Smooth muscle cell (in vitro differentiated cells): ENCODE data around the gene TTC39A. TPM values are rescaled to one million over a fixed set of nuclear protein-coding genes. Genes with fewer than 3 reads are reported as not detected.

Experiments
- DNase-seq: peaks from one replicate; lab custom pipeline; 2025; ENCODE audit not compliant: unreplicated experiment; lab: John Stamatoyannopoulos, UW
- H2AFZ ChIP-seq: fragments of 200-600 bp; sonication (generic); 2 replicates; pipeline ENCODE4 v1.6.0; 2016; ENCODE audit warnings: antibody characterized with exemption, low read depth, mild to moderate bottlenecking
- H3F3A ChIP-seq: fragments of 200-600 bp; sonication (generic); 2 replicates; pipeline ENCODE4 v1.6.0; 2017; ENCODE audit warnings: antibody characterized with exemption, low read depth
- H3K27ac ChIP-seq: fragments of 200-600 bp; sonication (generic); 2 replicates; pipeline ENCODE4 v1.5.1; 2016; ENCODE audit warnings: low read depth, mild to moderate bottlenecking
- H3K27me3 ChIP-seq: fragments of 200-600 bp; sonication (generic); 2 replicates; pipeline ENCODE4 v1.6.1; 2016; ENCODE audit warnings: low read depth, mild to moderate bottlenecking
- H3K36me3 ChIP-seq: fragments of 200-600 bp; sonication (generic); 2 replicates; pipeline ENCODE4 v1.5.1; 2016; ENCODE audit warnings: low read depth
- H3K4me1 ChIP-seq: fragments of 200-600 bp; sonication (generic); 2 replicates; pipeline ENCODE4 v1.5.1; 2016; ENCODE audit warnings: low read depth
- H3K4me2 ChIP-seq: fragments of 200-600 bp; sonication (generic); 2 replicates; pipeline ENCODE4 v1.6.0; 2016; ENCODE audit warnings: mild to moderate bottlenecking
- H3K4me3 ChIP-seq: fragments of 200-600 bp; sonication (generic); 2 replicates; pipeline ENCODE4 v1.5.1; 2016; ENCODE audit warnings: mild to moderate bottlenecking
- H3K79me2 ChIP-seq: fragments of 200-600 bp; sonication (generic); 2 replicates; pipeline ENCODE4 v1.6.0; 2016; ENCODE audit warnings: low read depth, mild to moderate bottlenecking
- H3K9ac ChIP-seq: fragments of 200-600 bp; sonication (generic); 2 replicates; pipeline ENCODE4 v1.6.0; 2016; ENCODE audit warnings: low read depth
- H3K9me3 ChIP-seq: fragments of 200-600 bp; sonication (generic); replicated peaks from 2 replicates; pipeline ENCODE4 v1.5.1; 2016; ENCODE audit warnings: low read depth
- H4K20me1 ChIP-seq: fragments of 200-600 bp; sonication (generic); 2 replicates; pipeline ENCODE4 v1.6.0; 2016; ENCODE audit warnings: low read depth
- CTCF ChIP-seq: fragments of 200-600 bp; sonication (generic); IDR thresholded peaks from 2 replicates; pipeline ENCODE4 v1.5.1; 2017; ENCODE audit warnings: borderline replicate concordance, mild to moderate bottlenecking, antibody characterized with exemption; ENCODE audit not compliant: insufficient read depth, poor library complexity, severe bottlenecking
- WGBS: methylation state at CpG from one replicate; pipeline ENCODE4 v1.1.7; 2016; ENCODE audit warnings: low lambda C conversion rate; 5-methylcytosine and 5-hydroxymethylcytosine counted together
- polyA plus RNA-seq: library from polyadenylated mRNA; unstranded; fragments of >200 nt; fragmentation: Nextera tagmentation; extraction: Ambion mirVana; gene quantifications from 2 replicates; pipeline ENCODE4 v1.2.1, GENCODE V29; 2016
- total RNA-seq: library from RNA; depleted of rRNA; stranded (reverse); fragments of >200 nt; gene quantifications from 2 replicates; pipeline ENCODE4 v1.2.3, GENCODE V29; 2014

Gene TTC39A
- total and polyA plus RNA-seq, 2 experiments from 2014 or later, result 0.27 to 2.2 TPM

DNA sequence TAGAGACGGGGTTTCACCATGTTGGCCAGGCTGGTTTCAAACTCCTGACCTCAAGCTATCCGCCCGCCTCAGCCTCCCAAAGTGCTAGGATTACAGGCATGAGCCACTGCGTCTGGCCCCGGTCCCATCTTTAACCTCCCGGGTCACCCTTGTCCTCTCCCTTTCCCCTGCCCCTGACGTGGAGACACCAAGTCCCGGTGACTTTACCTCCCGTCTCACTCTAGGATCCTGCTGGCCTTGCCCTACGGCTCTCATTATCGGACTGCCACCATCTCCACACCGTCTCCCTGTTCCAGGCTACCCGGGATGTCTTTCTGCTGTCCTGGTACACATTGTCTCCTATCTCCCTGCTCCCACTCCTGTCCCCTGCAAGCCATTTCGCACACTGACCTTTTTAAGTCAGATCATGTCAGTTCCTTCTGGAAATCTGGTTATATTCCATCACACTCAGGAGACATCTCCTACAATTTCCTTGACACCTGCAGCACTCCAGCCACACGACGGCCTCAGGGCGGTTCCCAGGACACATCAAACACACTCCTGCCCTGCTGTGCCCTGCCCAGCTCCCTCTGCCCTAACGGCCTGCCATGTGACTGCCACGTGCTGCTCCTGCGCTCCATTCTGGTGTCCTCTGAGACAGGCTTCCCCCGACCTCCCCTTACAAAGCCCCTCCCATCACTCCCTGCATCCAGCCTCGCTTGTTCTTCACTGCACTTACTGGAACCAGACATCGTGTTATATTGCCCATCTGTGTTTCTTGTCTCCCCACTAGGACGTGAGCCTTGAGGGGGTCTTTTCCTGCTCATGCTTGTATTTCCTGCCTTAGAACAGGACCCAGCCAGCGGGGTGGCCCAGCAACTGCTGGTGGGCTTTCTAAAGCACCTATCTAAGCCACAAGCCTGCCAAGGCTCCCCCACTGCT lies 32.7 kb downstream of the TTC39A start:
- 93% methylated on average over 25 of the region's 25 CpGs for WGBS

GRCh38 chr1:51296383-51297357 lies 33.7 kb downstream of the TTC39A start:
- Histone ChIP-seq H3K27me3 (no peaks in the 10 kb centered on the region), H3K36me3 (no peaks in the 10 kb centered on the region), H3K4me1 (no peaks in the 10 kb centered on the region), H3K79me2 (no peaks in the 10 kb centered on the region), H3K9me3 (no peaks in the 10 kb centered on the region), H3K4me3 (peak overlapping the region; percentile 26), H3K9ac (no peak overlapping the region), H3K27ac (no peak overlapping the region), H3K4me2 (peak overlapping the region; percentile 75), H2AFZ (peak overlapping the region; percentile 23), H4K20me1 (no peaks in the 10 kb centered on the region), H3F3A (no peaks in the 10 kb centered on the region)
- TF ChIP-seq CTCF, result peak; percentile 96
- DNase-seq, result peak; percentile 45
- WGBS, result 48% methylated on average over 28 of the region's 33 CpGs

More for the DNA sequence above, 32.7 kb downstream of the TTC39A start:
- DNase-seq, result no peak
- no peaks in the 10 kb centered on the region for H3K4me1 ChIP-seq
- H2AFZ ChIP-seq, result no peak overlapping the region
- no peak overlapping the region for H3K9ac ChIP-seq
- H3K27ac ChIP-seq, result no peak overlapping the region
- H3K9me3 ChIP-seq, result no peaks in the 10 kb centered on the region
- no peaks in the 10 kb centered on the region for H3K36me3 ChIP-seq
- no peaks in the 10 kb centered on the region for H3F3A ChIP-seq
- no peaks in the 10 kb centered on the region for H3K79me2 ChIP-seq
- H3K27me3 ChIP-seq, result no peaks in the 10 kb centered on the region
- peak overlapping the region; percentile 75 for H3K4me2 ChIP-seq
- H4K20me1 ChIP-seq, result no peaks in the 10 kb centered on the region
- no peak for TF ChIP-seq CTCF
- peak overlapping the region; percentile 26 for H3K4me3 ChIP-seq

DNA sequence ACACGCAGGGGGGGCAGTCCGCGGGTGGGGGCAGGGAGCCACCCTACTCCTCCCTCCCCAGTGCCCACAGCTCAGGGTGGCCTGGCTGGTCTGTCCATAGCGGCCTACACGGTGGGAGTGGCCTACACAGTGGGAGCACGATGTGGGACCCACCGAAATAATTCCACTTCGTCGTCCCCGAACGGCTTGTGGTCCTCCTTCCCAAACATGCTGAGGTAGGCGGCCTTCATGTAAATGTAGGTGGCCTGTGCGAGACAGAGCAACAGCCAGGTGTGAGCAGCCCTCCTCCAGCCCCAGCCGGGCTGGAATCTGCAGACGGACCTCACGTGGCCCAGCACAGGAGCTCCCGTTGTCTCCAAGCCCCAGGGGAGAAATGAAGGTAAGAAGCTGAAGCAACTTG lies 34.4 kb downstream of the TTC39A start:
- no peak overlapping the region for H2AFZ ChIP-seq
- WGBS, result 92% methylated on average over 17 of the region's 17 CpGs
- H3K36me3 ChIP-seq, result no peaks in the 10 kb centered on the region
- no peaks in the 10 kb centered on the region for H3F3A ChIP-seq
- no peaks in the 10 kb centered on the region for H4K20me1 ChIP-seq
- H3K9ac ChIP-seq, result no peak overlapping the region
- DNase-seq, result no peak
- H3K27me3 ChIP-seq, result no peaks in the 10 kb centered on the region
- H3K4me3 ChIP-seq, result no peak overlapping the region
- no peak for TF ChIP-seq CTCF
- H3K4me2 ChIP-seq, result no peak overlapping the region
- H3K27ac ChIP-seq, result no peak overlapping the region
- H3K9me3 ChIP-seq, result no peaks in the 10 kb centered on the region
- H3K79me2 ChIP-seq, result no peaks in the 10 kb centered on the region
- H3K4me1 ChIP-seq, result no peaks in the 10 kb centered on the region
